Left renal pelvis (tissue), 4 donors: ENCODE measurements around the gene FAM227A. TPM values are rescaled to one million over a fixed set of nuclear protein-coding genes. Genes with fewer than 3 reads are reported as not detected.

Experiments
- DNase-seq, 4 donors: peaks; one replicate each; pipeline ENCODE4 v3.0.0-alpha.2; 2013; ENCODE audit warnings: low read depth in 4 of 4, low spot score in 3 of 4
- polyA plus RNA-seq, 4 donors: library from polyadenylated mRNA; unstranded; fragments of 120-200 nt; gene quantifications; one replicate each; pipeline ENCODE4 v1.2.1, GENCODE V29; 2013; ENCODE audit not compliant: insufficient read length in 4 of 4

FAM227A gene
- polyA plus RNA-seq, 4 donors = 2.2 to 10.7 (median 5.3) TPM

GRCh38 chr22:38564669-38565068, 91.5 kb downstream of the FAM227A start:
- DNase-seq = no peak

GRCh38 chr22:38554281-38554680, 101.9 kb downstream of the FAM227A start:
- DNase-seq = no peak

- DNase-seq = peak in 1 of 4 donors; percentile 34
Measured at GRCh38 chr22:38549101-38549894, 106.9 kb downstream of the FAM227A start.

GRCh38 chr22:38540701-38541100, 115.5 kb downstream of the FAM227A start:
- peak in 1 of 4 donors; percentile 12 for DNase-seq

- DNase-seq = no peak
Measured at GRCh38 chr22:38531251-38531938, 124.8 kb downstream of the FAM227A start.

Other genes with a start within 250 kb of the FAM227A start
- 1 to 10 TPM in 1 of 4 donors, under 1 TPM in 3; 0.23 to 1.5 (median 0.33) TPM for gene KCNJ4, start 201.2 kb downstream of the FAM227A start, polyA plus RNA-seq
- 10 to 100 TPM; 10.3 to 67.7 (median 15.9) TPM for gene KDELR3, start 188.3 kb downstream of the FAM227A start, polyA plus RNA-seq
- 1,000 to 10,000 TPM in 1 of 4 donors, 100 to 1,000 TPM in 3; 639 to 1,046 (median 846) TPM for gene DDX17, start 150.1 kb downstream of the FAM227A start, polyA plus RNA-seq
- 1 to 10 TPM; 4.2 to 5.7 (median 4.6) TPM for gene DMC1, start 86.2 kb downstream of the FAM227A start, polyA plus RNA-seq
- 10 to 100 TPM; 52.0 to 64.3 (median 61.7) TPM for gene CBY1, start 246 bp upstream of the FAM227A start, polyA plus RNA-seq
- 100 to 1,000 TPM in 2 of 4 donors, 10 to 100 TPM in 2; 64.1 to 107 (median 92.5) TPM for gene TOMM22, start 25.6 kb upstream of the FAM227A start, polyA plus RNA-seq
- 10 to 100 TPM; 37.1 to 54.1 (median 39.0) TPM for gene JOSD1, start 44.6 kb upstream of the FAM227A start, polyA plus RNA-seq
- 10 to 100 TPM; 32.2 to 58.0 (median 44.1) TPM for gene GTPBP1, start 49.6 kb upstream of the FAM227A start, polyA plus RNA-seq
- 10 to 100 TPM; 48.2 to 72.2 (median 51.9) TPM for gene SUN2, start 99.6 kb upstream of the FAM227A start, polyA plus RNA-seq
- 10 to 100 TPM; 15.7 to 37.8 (median 33.1) TPM for gene DNAL4, start 137.8 kb upstream of the FAM227A start, polyA plus RNA-seq
- gene NPTXR, start 187.6 kb upstream of the FAM227A start, polyA plus RNA-seq = 10 to 100 TPM in 1 of 4 donors, 1 to 10 TPM in 3; 4.3 to 11.0 (median 4.9) TPM
- gene CBX6, start 215.8 kb upstream of the FAM227A start, polyA plus RNA-seq = 10 to 100 TPM; 35.9 to 59.2 (median 42.2) TPM